ENCODE measurements around the gene TMX3. TPM values are rescaled to one million over a fixed set of nuclear protein-coding genes. Genes with fewer than 3 reads are reported as not detected.

TMX3 gene
- polyA plus RNA-seq, 1 donor from 2014 or later: 158 TPM

DNA sequence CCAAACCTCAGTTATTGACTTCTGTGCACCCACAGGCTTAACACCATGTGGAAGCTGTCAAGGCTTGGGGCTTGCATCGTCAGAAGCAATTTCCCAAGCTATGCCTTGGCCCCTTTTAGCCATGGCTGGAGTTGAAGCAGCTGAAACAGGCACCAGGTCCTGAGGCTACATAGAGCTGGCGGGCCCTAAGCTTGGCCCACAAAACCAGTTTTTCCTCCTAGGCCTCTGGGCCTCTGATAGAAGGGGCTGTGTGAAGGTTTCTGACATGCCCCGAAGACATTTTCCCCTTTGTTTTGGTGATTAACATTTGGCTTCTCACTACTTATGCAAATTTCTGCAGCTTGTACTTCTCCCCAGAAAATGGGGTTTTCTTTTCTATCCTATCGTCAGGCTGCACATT lies 9.1 kb upstream of the TMX3 start:
- Histone ChIP-seq H3K9me3 (ENCODE audit: low read length) (no peaks in the 10 kb centered on the region), H2AFZ (ENCODE audit: low read depth, low read length) (no peak overlapping the region), H3K27me3 (ENCODE audit: insufficient read depth, low read depth, low read length) (no peaks in the 10 kb centered on the region), H3K27ac (ENCODE audit: low read length) (no peak overlapping the region), H3K4me2 (ENCODE audit: low read length) (no peak overlapping the region), H3K4me3 (ENCODE audit: low read length) (no peak overlapping the region), H4K20me1 (ENCODE audit: insufficient read depth) (no peaks in the 10 kb centered on the region), H3K9me2 (ENCODE audit: insufficient read depth, low read length) (no peaks in the 10 kb centered on the region), H3F3A (ENCODE audit: insufficient read depth, low read length, poor library complexity, severe bottlenecking) (no peaks in the 10 kb centered on the region), H3K79me2 (replicated peaks; ENCODE audit: insufficient read depth, low read length) (no peaks in the 10 kb centered on the region), H3K9ac (ENCODE audit: low read length) (no peak overlapping the region), H3K36me3 (ENCODE audit: insufficient read depth, low read length) (no peaks in the 10 kb centered on the region)
- TF ChIP-seq SMC3 (conservative IDR thresholded peaks at IDR 0.05; ENCODE audit: poor library complexity) (no peak), MXI1 (conservative IDR thresholded peaks at IDR 0.05; ENCODE audit: poor library complexity, severe bottlenecking) (no peak), CTCF (IDR thresholded peaks at IDR 0.05; ENCODE audit: poor library complexity, severe bottlenecking) (no peak), POLR2AphosphoS5 (IDR thresholded peaks at IDR 0.05) (no peak), EZH2 (IDR thresholded peaks at IDR 0.05; ENCODE audit: borderline replicate concordance, insufficient read depth, low read length, poor library complexity, severe bottlenecking) (no peak), TAF1 (IDR thresholded peaks at IDR 0.05; ENCODE audit: low read depth) (no peak), EP300 (conservative IDR thresholded peaks at IDR 0.05; ENCODE audit: poor library complexity, severe bottlenecking) (no peak), RAD21 (conservative IDR thresholded peaks at IDR 0.05) (no peak)

DNA sequence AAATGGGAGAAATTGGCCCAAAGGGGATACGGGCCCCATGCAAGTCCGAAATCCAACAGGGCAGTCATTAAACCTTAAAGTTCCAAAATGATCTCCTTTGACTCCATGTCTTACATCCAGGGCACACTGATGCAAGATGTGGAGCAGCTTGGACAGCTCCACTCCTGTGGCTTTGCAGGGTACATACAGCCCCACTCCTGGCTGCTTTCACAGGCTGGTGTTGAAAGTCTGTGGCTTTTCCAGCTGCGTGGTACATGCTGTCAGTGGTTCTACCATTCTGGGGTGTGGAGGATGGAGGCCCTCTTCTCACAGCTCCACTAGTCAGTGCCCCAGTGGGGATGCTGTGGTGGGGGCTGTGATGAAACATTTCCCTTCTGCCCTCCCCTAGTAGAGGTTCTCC lies 8.6 kb upstream of the TMX3 start:
- H3K4me2 ChIP-seq (ENCODE audit: low read length): no peak overlapping the region
- H3K9ac ChIP-seq (ENCODE audit: low read length): no peak overlapping the region
- H3F3A ChIP-seq (ENCODE audit: insufficient read depth, low read length, poor library complexity, severe bottlenecking): no peaks in the 10 kb centered on the region
- H3K79me2 ChIP-seq (replicated peaks; ENCODE audit: insufficient read depth, low read length): no peaks in the 10 kb centered on the region
- no peaks in the 10 kb centered on the region for H3K27me3 ChIP-seq (ENCODE audit: insufficient read depth, low read depth, low read length)
- TF ChIP-seq SMC3 (conservative IDR thresholded peaks at IDR 0.05; ENCODE audit: poor library complexity): no peak
- no peak for TF ChIP-seq TAF1 (IDR thresholded peaks at IDR 0.05; ENCODE audit: low read depth)
- no peak for TF ChIP-seq RAD21 (conservative IDR thresholded peaks at IDR 0.05)
- no peak for TF ChIP-seq MXI1 (conservative IDR thresholded peaks at IDR 0.05; ENCODE audit: poor library complexity, severe bottlenecking)
- no peak overlapping the region for H2AFZ ChIP-seq (ENCODE audit: low read depth, low read length)
- H3K27ac ChIP-seq (ENCODE audit: low read length): no peak overlapping the region
- H3K9me3 ChIP-seq (ENCODE audit: low read length): no peaks in the 10 kb centered on the region
- no peaks in the 10 kb centered on the region for H4K20me1 ChIP-seq (ENCODE audit: insufficient read depth)
- no peaks in the 10 kb centered on the region for H3K9me2 ChIP-seq (ENCODE audit: insufficient read depth, low read length)
- H3K36me3 ChIP-seq (ENCODE audit: insufficient read depth, low read length): no peaks in the 10 kb centered on the region
- no peak overlapping the region for H3K4me3 ChIP-seq (ENCODE audit: low read length)

- TF ChIP-seq POLR2AphosphoS5 (IDR thresholded peaks at IDR 0.05): no peak
- no peak for TF ChIP-seq MXI1 (conservative IDR thresholded peaks at IDR 0.05; ENCODE audit: poor library complexity, severe bottlenecking)
- TF ChIP-seq, protein P1, sequence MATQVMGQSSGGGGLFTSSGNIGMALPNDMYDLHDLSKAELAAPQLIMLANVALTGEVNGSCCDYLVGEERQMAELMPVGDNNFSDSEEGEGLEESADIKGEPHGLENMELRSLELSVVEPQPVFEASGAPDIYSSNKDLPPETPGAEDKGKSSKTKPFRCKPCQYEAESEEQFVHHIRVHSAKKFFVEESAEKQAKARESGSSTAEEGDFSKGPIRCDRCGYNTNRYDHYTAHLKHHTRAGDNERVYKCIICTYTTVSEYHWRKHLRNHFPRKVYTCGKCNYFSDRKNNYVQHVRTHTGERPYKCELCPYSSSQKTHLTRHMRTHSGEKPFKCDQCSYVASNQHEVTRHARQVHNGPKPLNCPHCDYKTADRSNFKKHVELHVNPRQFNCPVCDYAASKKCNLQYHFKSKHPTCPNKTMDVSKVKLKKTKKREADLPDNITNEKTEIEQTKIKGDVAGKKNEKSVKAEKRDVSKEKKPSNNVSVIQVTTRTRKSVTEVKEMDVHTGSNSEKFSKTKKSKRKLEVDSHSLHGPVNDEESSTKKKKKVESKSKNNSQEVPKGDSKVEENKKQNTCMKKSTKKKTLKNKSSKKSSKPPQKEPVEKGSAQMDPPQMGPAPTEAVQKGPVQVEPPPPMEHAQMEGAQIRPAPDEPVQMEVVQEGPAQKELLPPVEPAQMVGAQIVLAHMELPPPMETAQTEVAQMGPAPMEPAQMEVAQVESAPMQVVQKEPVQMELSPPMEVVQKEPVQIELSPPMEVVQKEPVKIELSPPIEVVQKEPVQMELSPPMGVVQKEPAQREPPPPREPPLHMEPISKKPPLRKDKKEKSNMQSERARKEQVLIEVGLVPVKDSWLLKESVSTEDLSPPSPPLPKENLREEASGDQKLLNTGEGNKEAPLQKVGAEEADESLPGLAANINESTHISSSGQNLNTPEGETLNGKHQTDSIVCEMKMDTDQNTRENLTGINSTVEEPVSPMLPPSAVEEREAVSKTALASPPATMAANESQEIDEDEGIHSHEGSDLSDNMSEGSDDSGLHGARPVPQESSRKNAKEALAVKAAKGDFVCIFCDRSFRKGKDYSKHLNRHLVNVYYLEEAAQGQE (IDR thresholded peaks at IDR 0.05; ENCODE audit: borderline replicate concordance): no peak
- TF ChIP-seq EZH2 (IDR thresholded peaks at IDR 0.05; ENCODE audit: borderline replicate concordance, insufficient read depth, low read length, poor library complexity, severe bottlenecking): no peak
- no peak for TF ChIP-seq RAD21 (conservative IDR thresholded peaks at IDR 0.05)
- TF ChIP-seq CTCF (IDR thresholded peaks at IDR 0.05; ENCODE audit: poor library complexity, severe bottlenecking): no peak
- no peak for TF ChIP-seq SMC3 (conservative IDR thresholded peaks at IDR 0.05; ENCODE audit: poor library complexity)
- no peak for TF ChIP-seq TAF1 (IDR thresholded peaks at IDR 0.05; ENCODE audit: low read depth)
- TF ChIP-seq EP300 (conservative IDR thresholded peaks at IDR 0.05; ENCODE audit: poor library complexity, severe bottlenecking): no peak
- Histone ChIP-seq H3K36me3 (ENCODE audit: insufficient read depth, low read length) (no peaks in the 10 kb centered on the region), H3F3A (ENCODE audit: insufficient read depth, low read length, poor library complexity, severe bottlenecking) (no peaks in the 10 kb centered on the region), H3K4me3 (ENCODE audit: low read length) (no peak overlapping the region), H3K9me2 (ENCODE audit: insufficient read depth, low read length) (no peaks in the 10 kb centered on the region), H4K20me1 (ENCODE audit: insufficient read depth) (no peaks in the 10 kb centered on the region), H3K79me2 (replicated peaks; ENCODE audit: insufficient read depth, low read length) (no peaks in the 10 kb centered on the region), H3K9ac (ENCODE audit: low read length) (no peak overlapping the region), H3K27ac (ENCODE audit: low read length) (no peak overlapping the region), H3K9me3 (ENCODE audit: low read length) (no peaks in the 10 kb centered on the region), H2AFZ (ENCODE audit: low read depth, low read length) (no peak overlapping the region), H3K27me3 (ENCODE audit: insufficient read depth, low read depth, low read length) (no peaks in the 10 kb centered on the region), H3K4me2 (ENCODE audit: low read length) (no peak overlapping the region)
These were observed 7.9 kb upstream of the TMX3 start for GRCh38 chr18:68722821-68723220.
